HCT116 (cell line): ENCODE results near the gene MYH11. TPM values are rescaled to one million over a fixed set of nuclear protein-coding genes. Genes with fewer than 3 reads are reported as not detected.

ENCODE experiments used
- ATAC-seq: fragments of 200-7000 bp; cut with Tn5 transposase; 2 replicates; pipeline ENCODE4 v1.9.1; 2020; ENCODE audit warnings: mild to moderate bottlenecking, moderate library complexity
- BruUV-seq: library from RNA; stranded (reverse); fragments of 400-500 nt; replicated peaks from 2 replicates; lab custom pipeline; 2021; lab: Mats Ljungman, UMichigan
- CTCF ChIA-PET: fragments of 300-600 bp; sonication (Branson Sonifier 250); formaldehyde crosslinking; loops from one replicate; lab custom pipeline; 2021; ENCODE audit warnings: antibody characterized with exemption; lab: Charles Lee
- POLR2A ChIA-PET: fragments of 300-600, 350-600 bp; sonication (Branson Sonifier 250); formaldehyde crosslinking; loops from one replicate; lab custom pipeline; 2021; ENCODE audit warnings: antibody characterized with exemption; lab: Charles Lee
- RAD21 ChIA-PET, 2 experiments: fragments of 300-600 bp; sonication (Branson Sonifier 250); formaldehyde crosslinking; loops; one replicate each; lab custom pipeline; 2023; ENCODE audit warnings: low total read pairs in 2 of 2; ENCODE audit not compliant: uncharacterized antibody in 2 of 2, unreplicated experiment in 2 of 2, low non-redundant PET in 1 of 2; lab: Charles Lee
- DNase-seq: peaks from one replicate; pipeline ENCODE4 v3.0.0-alpha.2; 2010; ENCODE audit warnings: low read depth, low spot score
- H2AFZ ChIP-seq: fragments of 200-600 bp; shearing (Covaris generic), sonication (generic); 2 replicates; pipeline ENCODE4 v1.6.1; 2017; ENCODE audit warnings: low read depth, mixed run types, mixed read lengths, antibody characterized with exemption, low read length; ENCODE audit not compliant: poor library complexity, severe bottlenecking
- H3K27ac ChIP-seq: 2 replicates; pipeline ENCODE4 v1.5.1; 2012; ENCODE audit warnings: low read depth, low read length
- H3K27me3 ChIP-seq: fragments of 200-600 bp; sonication (generic); 2 replicates; pipeline ENCODE4 v1.6.1; 2016; ENCODE audit warnings: mixed run types, low read length, mixed read lengths; ENCODE audit not compliant: insufficient read depth
- H3K36me3 ChIP-seq, 2 experiments: fragments of 200-500 bp in 1 of 2; fragments of 200-600 bp in 1 of 2; sonication (Bioruptor generic) in 1 of 2; sonication (generic) in 1 of 2; 2 replicates each; pipeline versions ENCODE4 v1.5.1 to v1.6.1; 2014 to 2016; ENCODE audit warnings: low read length in 2 of 2, inconsistent platforms in 1 of 2, mixed read lengths in 1 of 2, mixed run types in 1 of 2; ENCODE audit not compliant: insufficient read depth in 2 of 2, control insufficient read depth in 1 of 2
- H3K4me1 ChIP-seq, 2 experiments: fragments of 200-600 bp in 1 of 2; sonication (generic) in 1 of 2; 2 replicates each; pipeline versions ENCODE4 v1.5.1 to v1.6.1; 2012 to 2017; ENCODE audit warnings: low read length in 2 of 2, inconsistent platforms in 1 of 2, mild to moderate bottlenecking in 1 of 2, mixed read lengths in 1 of 2, mixed run types in 1 of 2, moderate library complexity in 1 of 2; ENCODE audit not compliant: insufficient read depth in 2 of 2, control insufficient read depth in 1 of 2
- H3K4me2 ChIP-seq: fragments of 200-600 bp; sonication (generic); 2 replicates; pipeline ENCODE4 v1.6.1; 2017; ENCODE audit warnings: mixed run types, low read length, mixed read lengths
- H3K4me3 ChIP-seq, 2 experiments: fragments of 200-600 bp in 1 of 2; sonication (generic) in 1 of 2; replicated peaks in 1 of 2; 2 replicates each; pipeline ENCODE4 v1.5.1; 2011 to 2016; ENCODE audit warnings: low read length in 2 of 2, control low read depth in 1 of 2, low read depth in 1 of 2, mild to moderate bottlenecking in 1 of 2, mixed read lengths in 1 of 2, mixed run types in 1 of 2
- H3K79me2 ChIP-seq: fragments of 200-600 bp; sonication (generic); 2 replicates; pipeline ENCODE4 v1.6.1; 2017; ENCODE audit warnings: mild to moderate bottlenecking, mixed run types, low read length, moderate library complexity, mixed read lengths; ENCODE audit not compliant: insufficient read depth
- H3K9ac ChIP-seq: fragments of 200-600 bp; sonication (generic); 2 replicates; pipeline ENCODE4 v1.6.1; 2016; ENCODE audit warnings: low read length, mixed read lengths
- H3K9me2 ChIP-seq: fragments of 200-600 bp; sonication (generic), shearing (Covaris generic); 2 replicates; pipeline ENCODE4 v1.6.1; 2017; ENCODE audit warnings: mixed run types, mild to moderate bottlenecking, moderate library complexity; ENCODE audit not compliant: insufficient read depth
- H3K9me3 ChIP-seq, 2 experiments: fragments of 200-500 bp in 1 of 2; fragments of 200-600 bp in 1 of 2; sonication (Bioruptor generic) in 1 of 2; sonication (generic) in 1 of 2; 2 replicates each; pipeline ENCODE4 v1.6.1; 2014 to 2017; ENCODE audit warnings: low read length in 2 of 2, mixed read lengths in 2 of 2, inconsistent platforms in 1 of 2, low read depth in 1 of 2, mild to moderate bottlenecking in 1 of 2, mixed run types in 1 of 2, moderate library complexity in 1 of 2; ENCODE audit not compliant: control insufficient read depth in 1 of 2, insufficient read depth in 1 of 2
- H4K20me1 ChIP-seq: fragments of 200-600 bp; sonication (generic), shearing (Covaris generic); 2 replicates; pipeline ENCODE4 v1.6.1; 2017; ENCODE audit warnings: mixed run types, mild to moderate bottlenecking, moderate library complexity; ENCODE audit not compliant: insufficient read depth
- EGR1 ChIP-seq: IDR thresholded peaks from 2 replicates; pipeline ENCODE4 v1.6.1; 2012; ENCODE audit warnings: low read depth
- REST ChIP-seq: IDR thresholded peaks from 2 replicates; pipeline ENCODE4 v1.6.1; 2012; ENCODE audit warnings: low read depth
- TCF7L2 ChIP-seq: IDR thresholded peaks from 2 replicates; pipeline ENCODE4 v1.7.0; 2011; ENCODE audit warnings: borderline replicate concordance, inconsistent platforms; ENCODE audit not compliant: insufficient read depth, insufficient read length; ENCODE audit errors: extremely low read depth
- YY1 ChIP-seq: IDR thresholded peaks from 2 replicates; pipeline ENCODE4 v1.6.1; 2011; ENCODE audit warnings: low read length, low read depth, moderate library complexity, mild to moderate bottlenecking; ENCODE audit not compliant: insufficient replicate concordance; ENCODE audit errors: extremely low read depth
- ZFX ChIP-seq: fragments of 450-650 bp; IDR thresholded peaks from 2 replicates; pipeline ENCODE4 v1.6.1; 2017
- ZNF274 ChIP-seq: fragments of 200-500 bp; sonication (Bioruptor generic); IDR thresholded peaks from 2 replicates; pipeline ENCODE4 v1.6.1; 2014; ENCODE audit warnings: mild to moderate bottlenecking, low read depth, low read length, inconsistent platforms
- intact Hi-C: fragments of 100-400 bp; cut with micrococcal nuclease; formaldehyde crosslinking; loops from 2 replicates; pipeline ENCODE4 v1.10.0; 2022
- total RNA-seq: library from RNA; stranded (reverse); gene quantifications from one replicate; pipeline ENCODE4 v1.2.1, GENCODE V29; 2021; ENCODE audit not compliant: unreplicated experiment

The MYH11 gene
- total RNA-seq, 1 experiment from 2014 or later: 0.61 TPM

- no peak overlapping the region for H3K9ac ChIP-seq
- no peaks in the 10 kb centered on the region for H3K4me1 ChIP-seq
- no peaks in the 10 kb centered on the region for H4K20me1 ChIP-seq
- no peaks in the 10 kb centered on the region for H3K27me3 ChIP-seq
- no peaks in the 10 kb centered on the region for H3K79me2 ChIP-seq
- TF ChIP-seq REST: no peak
- TF ChIP-seq TCF7L2: no peak
- no peak for TF ChIP-seq ZFX
- no peak for TF ChIP-seq EGR1
- intact Hi-C loops: no loop called here
- H3K9me2 ChIP-seq: no peaks in the 10 kb centered on the region
- no TSS peak for BruUV-seq
- no peaks in the 10 kb centered on the region for H3K9me3 ChIP-seq
- no peak overlapping the region for H3K4me3 ChIP-seq
- H3K27ac ChIP-seq: no peak overlapping the region
- H3K36me3 ChIP-seq: no peaks in the 10 kb centered on the region; a peak in 1 of 4 replicates
- H2AFZ ChIP-seq: no peak overlapping the region
- no peak overlapping the region for H3K4me2 ChIP-seq
- ChIA-PET POLR2A (no interaction called here), RAD21 (no interaction called here), CTCF (no interaction called here)
- ATAC-seq: no peak
- DNase-seq: no peak
Measured at GRCh38 chr16:15714393-15715172, 142.2 kb downstream of the MYH11 start.

- ChIA-PET CTCF (no interaction called here), POLR2A (no interaction called here), RAD21 (no interaction called here)
- Histone ChIP-seq H3K79me2 (no peaks in the 10 kb centered on the region), H3K4me2 (no peak overlapping the region), H3K36me3 (peaks cover 0 to 2% of the 10 kb centered on the region in 2 experiments; a peak in 2 of 4 replicates), H3K4me1 (no peaks in the 10 kb centered on the region), H2AFZ (no peak overlapping the region), H3K9ac (no peak overlapping the region), H3K4me3 (no peak overlapping the region), H3K27me3 (no peaks in the 10 kb centered on the region), H3K9me3 (no peaks in the 10 kb centered on the region), H3K27ac (no peak overlapping the region), H4K20me1 (no peaks in the 10 kb centered on the region), H3K9me2 (no peaks in the 10 kb centered on the region)
- no peak for DNase-seq
- no TSS peak for BruUV-seq
- intact Hi-C loops: loop anchor here (10.0 kb wide), 2 partner anchors 56 to 416 kb away; no protein-coding TSS in a partner anchor
- no peak for ATAC-seq
- TF ChIP-seq ZNF274: no peak
- no peak for TF ChIP-seq YY1
- TF ChIP-seq, all 23 proteins: peak for 0
Measured at GRCh38 chr16:15708997-15709396, 147.8 kb downstream of the MYH11 start.
